Neural cell (in vitro differentiated cells): Measurements from ENCODE around the gene NEURL1. TPM values are rescaled to one million over a fixed set of nuclear protein-coding genes. Genes with fewer than 3 reads are reported as not detected.

Experiments
- H2AFZ ChIP-seq: fragments of 200-600, 300-800 bp; sonication (generic), shearing (Covaris generic); 2 replicates; pipeline ENCODE4 v1.6.0; 2014; ENCODE audit warnings: low read depth, mild to moderate bottlenecking, antibody characterized with exemption, low read length, moderate library complexity
- H3F3A ChIP-seq: fragments of 200-600 bp; shearing (Covaris generic); 2 replicates; pipeline ENCODE4 v1.6.1; 2016; ENCODE audit warnings: mild to moderate bottlenecking, moderate library complexity, mixed read lengths, antibody characterized with exemption, low read length; ENCODE audit not compliant: insufficient read depth, poor library complexity, severe bottlenecking
- H3K27ac ChIP-seq: fragments of 200-600, 300-800 bp; sonication (generic), shearing (Covaris generic); 2 replicates; pipeline ENCODE4 v1.5.1; 2014; ENCODE audit warnings: mild to moderate bottlenecking, low read length, moderate library complexity
- H3K27me3 ChIP-seq: fragments of 300-800, 200-600 bp; sonication (generic), shearing (Covaris generic); 2 replicates; pipeline ENCODE4 v1.6.0; 2014; ENCODE audit warnings: mild to moderate bottlenecking, low read depth, low read length, moderate library complexity; ENCODE audit not compliant: insufficient read depth
- H3K36me3 ChIP-seq: fragments of 300-800, 200-600 bp; sonication (generic), shearing (Covaris generic); 2 replicates; pipeline ENCODE4 v1.5.1; 2014; ENCODE audit warnings: mild to moderate bottlenecking, antibody characterized with exemption, low read length, moderate library complexity; ENCODE audit not compliant: insufficient read depth
- H3K4me2 ChIP-seq: fragments of 300-800, 200-600 bp; sonication (generic), shearing (Covaris generic); 2 replicates; pipeline ENCODE4 v1.6.0; 2014; ENCODE audit warnings: mild to moderate bottlenecking, low read length
- H3K4me3 ChIP-seq: fragments of 300-800, 200-600 bp; sonication (generic), shearing (Covaris generic); 2 replicates; pipeline ENCODE4 v1.5.1; 2014; ENCODE audit warnings: mild to moderate bottlenecking, low read length, moderate library complexity
- H3K79me2 ChIP-seq: fragments of 200-600 bp; shearing (Covaris generic); replicated peaks from 2 replicates; pipeline ENCODE4 v1.6.0; 2014; ENCODE audit warnings: mild to moderate bottlenecking, low read length, moderate library complexity; ENCODE audit not compliant: insufficient read depth
- H3K9ac ChIP-seq: fragments of 300-800, 200-600 bp; sonication (generic), shearing (Covaris generic); 2 replicates; pipeline ENCODE4 v1.6.1; 2016; ENCODE audit warnings: mild to moderate bottlenecking, low read length, mixed read lengths
- H3K9me2 ChIP-seq: fragments of 200-600 bp; shearing (Covaris generic); 2 replicates; pipeline ENCODE4 v1.6.1; 2016; ENCODE audit warnings: mild to moderate bottlenecking, low read length, mixed read lengths; ENCODE audit not compliant: insufficient read depth
- H3K9me3 ChIP-seq: fragments of 200-600, 300-800 bp; sonication (generic), shearing (Covaris generic); 2 replicates; pipeline ENCODE4 v1.6.1; 2016; ENCODE audit warnings: mild to moderate bottlenecking, mixed run types, low read length, moderate library complexity, mixed read lengths
- H4K20me1 ChIP-seq: fragments of 200-600 bp; shearing (Covaris generic); 2 replicates; pipeline ENCODE4 v1.6.1; 2016; ENCODE audit warnings: mild to moderate bottlenecking, mixed run types; ENCODE audit not compliant: insufficient read depth
- CTCF ChIP-seq: fragments of 450-650 bp; IDR thresholded peaks from 2 replicates; pipeline ENCODE4 v1.5.1; 2014; ENCODE audit warnings: antibody characterized with exemption, mild to moderate bottlenecking, moderate library complexity; ENCODE audit not compliant: poor library complexity, severe bottlenecking
- EP300 ChIP-seq: fragments of 450-650 bp; conservative IDR thresholded peaks from 2 replicates; pipeline ENCODE4 v1.6.1; 2014; ENCODE audit warnings: antibody characterized with exemption, mild to moderate bottlenecking, moderate library complexity; ENCODE audit not compliant: poor library complexity, severe bottlenecking
- EZH2 ChIP-seq: fragments of 200-600, 300-800 bp; shearing (Covaris generic), sonication (generic); IDR thresholded peaks from 2 replicates; pipeline ENCODE4 v1.6.1; 2014; ENCODE audit warnings: antibody characterized with exemption, low read length, borderline replicate concordance, mild to moderate bottlenecking; ENCODE audit not compliant: insufficient read depth, poor library complexity, severe bottlenecking
- MXI1 ChIP-seq: fragments of 450-650 bp; conservative IDR thresholded peaks from 2 replicates; pipeline ENCODE4 v1.6.1; 2014; ENCODE audit warnings: antibody characterized with exemption, mild to moderate bottlenecking; ENCODE audit not compliant: poor library complexity, severe bottlenecking
- POLR2AphosphoS5 ChIP-seq: IDR thresholded peaks from 2 replicates; pipeline ENCODE4 v1.6.1; 2012
- RAD21 ChIP-seq: fragments of 450-650 bp; conservative IDR thresholded peaks from 2 replicates; pipeline ENCODE4 v1.6.1; 2014; ENCODE audit warnings: antibody characterized with exemption, mild to moderate bottlenecking, moderate library complexity
- REST ChIP-seq: IDR thresholded peaks from 2 replicates; pipeline ENCODE4 v1.6.1; 2012; ENCODE audit warnings: borderline replicate concordance
- SMC3 ChIP-seq: fragments of 450-650 bp; conservative IDR thresholded peaks from 2 replicates; pipeline ENCODE4 v1.6.1; 2014; ENCODE audit warnings: antibody characterized with exemption, mild to moderate bottlenecking, moderate library complexity; ENCODE audit not compliant: poor library complexity
- TAF1 ChIP-seq: IDR thresholded peaks from 2 replicates; pipeline ENCODE4 v1.6.1; 2012; ENCODE audit warnings: low read depth
- polyA plus RNA-seq: library from polyadenylated mRNA; depleted of rRNA; stranded (reverse); fragments of >200 nt; gene quantifications from 2 replicates; pipeline ENCODE4 v1.2.3, GENCODE V29; 2014

Gene NEURL1
- polyA plus RNA-seq, 1 donor from 2014 or later, result 12.3 TPM

- Histone ChIP-seq H3K4me2 (no peak overlapping the region), H2AFZ (no peak overlapping the region), H3K27ac (no peak overlapping the region), H3K4me3 (no peak overlapping the region), H3K9me3 (no peaks in the 10 kb centered on the region), H3F3A (no peaks in the 10 kb centered on the region), H3K27me3 (no peaks in the 10 kb centered on the region), H4K20me1 (no peaks in the 10 kb centered on the region), H3K79me2 (no peaks in the 10 kb centered on the region), H3K9ac (no peak overlapping the region), H3K36me3 (no peaks in the 10 kb centered on the region), H3K9me2 (no peaks in the 10 kb centered on the region)
- no peak for TF ChIP-seq EZH2
- no peak for TF ChIP-seq REST
These were observed 30.0 kb upstream of the NEURL1 start for GRCh38 chr10:103463499-103463898.

GRCh38 chr10:103465411-103466179 lies 27.9 kb upstream of the NEURL1 start:
- Histone ChIP-seq H3K9me2 (no peaks in the 10 kb centered on the region), H3K4me2 (no peak overlapping the region), H3K27me3 (no peaks in the 10 kb centered on the region), H3K9ac (no peak overlapping the region), H3K27ac (no peak overlapping the region), H4K20me1 (no peaks in the 10 kb centered on the region), H3F3A (no peaks in the 10 kb centered on the region), H3K79me2 (no peaks in the 10 kb centered on the region), H2AFZ (no peak overlapping the region), H3K9me3 (no peaks in the 10 kb centered on the region), H3K4me3 (no peak overlapping the region), H3K36me3 (no peaks in the 10 kb centered on the region)
- no peak for TF ChIP-seq CTCF
- TF ChIP-seq POLR2AphosphoS5, result no peak
- no peak for TF ChIP-seq TAF1
- TF ChIP-seq EZH2, result no peak
- no peak for TF ChIP-seq RAD21
- TF ChIP-seq EP300, result no peak
- TF ChIP-seq MXI1, result no peak
- no peak for TF ChIP-seq REST
- no peak for TF ChIP-seq SMC3
